HL-60/S4 treated with phorbol 12-myristate 13-acetate at 8.2 ng/mL for 4 days and 3 days (cell line): ENCODE measurements around the gene TBC1D22A.
"Not testable (repeated sequence)": the region's sequence is repeated elsewhere in the genome, so short reads cannot be mapped to it uniquely, and the experiment has no call there.

Source experiments
- in situ Hi-C: fragments of 300-500 bp; cut with MboI; formaldehyde crosslinking; loops from 2 replicates; pipeline ENCODE4 v1.15.0; 2022; ENCODE audit warnings: low sequenced_read_pairs

TBC1D22A gene

DNA sequence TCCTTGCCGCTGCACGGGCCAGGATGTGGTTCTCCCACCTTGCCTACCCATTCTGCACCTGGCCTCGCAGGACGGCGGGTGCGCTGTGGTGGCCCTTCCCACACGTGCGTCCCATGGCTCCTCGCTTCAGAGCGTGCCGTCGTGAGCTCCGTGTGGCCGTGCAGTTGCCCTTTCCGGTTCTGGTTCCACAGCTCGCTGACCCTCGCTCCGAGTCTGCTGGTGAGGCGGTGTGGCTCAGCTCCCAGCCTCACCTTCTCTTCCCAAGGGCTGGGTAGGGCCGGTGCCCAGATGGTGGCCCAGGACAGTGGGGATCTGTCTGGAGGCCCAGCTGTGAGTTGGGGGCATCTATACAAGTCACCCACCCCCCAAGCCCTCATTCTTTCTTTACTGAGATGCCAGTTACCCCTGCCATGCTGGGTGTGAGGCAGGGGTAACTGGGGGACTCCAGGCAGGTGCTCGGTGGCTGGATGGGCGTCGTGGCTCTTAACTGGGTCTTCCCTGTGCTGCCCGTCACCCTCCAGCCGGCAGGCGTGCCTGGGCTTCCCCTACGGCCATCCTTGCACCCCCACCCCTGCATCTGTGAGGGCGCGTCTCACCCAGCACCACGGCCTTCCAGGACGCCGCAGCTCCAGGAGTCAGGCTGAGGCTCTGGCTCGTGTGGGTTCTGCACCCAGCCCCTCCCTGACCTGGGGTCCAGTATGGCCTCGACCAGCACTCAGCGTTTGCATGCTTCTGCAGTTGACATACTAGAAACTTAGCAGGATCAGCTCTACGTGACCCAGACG is 395.2 kb downstream of the TBC1D22A start:
- in situ Hi-C loops = no loop called here

DNA sequence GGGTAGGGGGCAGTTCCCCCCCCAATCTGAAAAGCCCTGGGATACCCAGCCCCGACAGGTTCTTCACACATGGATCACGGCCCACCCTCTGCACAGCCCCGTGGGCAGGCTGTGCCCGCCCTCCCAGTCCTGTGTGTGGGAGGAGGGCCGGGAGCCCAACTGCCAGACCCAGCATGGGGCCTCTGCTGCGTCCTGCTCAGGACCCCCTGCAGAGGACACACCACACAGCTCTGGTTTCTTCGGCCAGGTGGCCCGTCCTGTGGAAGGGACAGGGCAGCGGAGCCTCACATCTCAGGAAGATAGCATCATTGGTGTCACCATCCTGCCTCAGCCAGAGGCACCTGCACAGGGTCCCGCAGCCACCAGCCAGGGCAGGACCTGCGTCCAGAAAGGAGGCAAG is 396.0 kb downstream of the TBC1D22A start:
- in situ Hi-C loops = no loop called here

DNA sequence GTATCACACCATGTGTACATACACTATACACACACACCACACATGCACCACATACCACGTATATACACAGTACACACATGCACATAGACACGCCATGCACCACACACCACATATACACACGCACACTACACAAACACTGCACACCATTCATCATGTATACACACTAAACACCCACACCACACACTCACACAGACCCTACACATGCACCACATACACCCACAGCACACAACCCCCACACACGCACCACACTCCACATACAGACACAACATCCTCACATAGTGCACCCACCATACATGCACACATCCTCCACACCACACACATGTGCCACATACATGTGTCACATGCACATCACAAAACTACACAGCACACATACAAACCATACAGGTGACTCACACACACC is 397.1 kb downstream of the TBC1D22A start:
- in situ Hi-C loops = no loop called here

DNA sequence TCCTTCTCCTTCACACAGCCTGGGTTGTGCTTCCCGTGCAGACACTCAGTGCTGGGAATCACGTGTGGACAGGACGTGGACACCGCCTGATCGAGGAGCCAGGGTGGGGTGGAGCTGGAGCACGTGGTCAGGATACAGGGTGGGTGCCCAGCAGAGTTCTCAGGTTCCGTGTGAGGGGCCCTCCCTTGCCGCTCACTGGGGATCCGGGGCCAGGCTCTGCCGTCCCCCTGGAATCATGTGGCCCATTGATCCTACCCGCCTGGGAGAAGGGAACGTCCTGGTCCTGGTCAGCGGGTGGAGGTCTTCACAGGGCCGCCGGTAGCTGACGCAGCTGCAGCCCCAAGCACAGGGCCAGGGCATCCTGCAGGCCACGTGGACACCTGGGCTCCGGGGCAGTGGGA is 397.7 kb downstream of the TBC1D22A start:
- in situ Hi-C loops = no loop called here

DNA sequence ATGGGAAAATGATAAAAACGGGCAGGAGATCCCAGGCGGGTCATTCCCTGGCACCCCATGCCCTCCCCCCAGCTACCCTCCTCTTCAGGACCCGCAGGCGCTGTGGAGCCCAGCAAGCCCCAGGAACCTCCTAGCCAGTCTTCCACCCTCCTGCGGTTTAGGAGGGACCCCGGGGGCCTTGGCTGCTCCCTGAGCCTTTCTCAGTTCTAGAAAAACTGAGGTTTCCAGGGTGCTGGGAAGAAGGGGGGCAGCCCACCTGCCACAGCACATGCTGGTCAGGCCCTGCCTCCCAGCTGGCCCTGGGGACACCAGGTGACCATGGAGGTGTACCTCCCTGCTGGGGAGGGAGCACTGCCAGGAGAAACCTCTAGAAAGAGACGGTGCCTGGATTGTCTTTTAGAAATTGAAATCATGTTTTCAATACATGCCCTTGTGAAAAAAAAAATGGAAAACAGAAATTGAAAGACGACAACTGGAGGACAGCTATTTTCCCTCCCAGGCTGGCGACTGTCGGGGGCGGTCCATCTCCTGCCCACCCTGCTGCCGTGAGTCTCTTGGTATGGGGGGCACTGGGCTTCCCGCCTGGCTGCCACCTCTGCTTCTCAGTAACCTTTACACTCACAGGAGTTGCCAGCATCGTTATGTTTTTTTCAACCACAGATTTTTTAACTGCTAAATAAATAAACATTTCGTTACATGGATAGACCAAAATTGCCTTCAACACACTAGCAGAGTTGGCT is 398.5 kb downstream of the TBC1D22A start:
- in situ Hi-C loops = no loop called here

DNA sequence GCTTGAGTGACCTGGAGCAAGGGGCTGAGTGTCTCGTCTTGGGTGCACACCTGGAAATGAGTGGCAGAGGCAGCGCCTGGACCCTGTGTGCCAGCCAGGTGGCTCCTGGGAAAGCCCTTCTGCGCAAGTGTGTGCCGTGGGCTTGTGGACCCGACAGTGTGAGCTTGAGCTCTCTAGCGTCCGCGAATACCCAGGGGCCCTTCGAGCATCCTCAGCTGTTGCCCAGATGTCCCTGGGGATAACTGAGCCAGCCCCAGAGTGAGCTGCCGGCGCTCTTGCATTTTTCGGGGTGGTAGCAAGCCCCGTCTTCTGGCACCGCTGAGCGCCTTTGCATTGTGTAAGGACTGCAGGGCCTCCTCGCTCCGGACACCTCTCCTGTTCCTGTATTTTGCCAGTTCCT is 399.2 kb downstream of the TBC1D22A start:
- in situ Hi-C loops = no loop called here

DNA sequence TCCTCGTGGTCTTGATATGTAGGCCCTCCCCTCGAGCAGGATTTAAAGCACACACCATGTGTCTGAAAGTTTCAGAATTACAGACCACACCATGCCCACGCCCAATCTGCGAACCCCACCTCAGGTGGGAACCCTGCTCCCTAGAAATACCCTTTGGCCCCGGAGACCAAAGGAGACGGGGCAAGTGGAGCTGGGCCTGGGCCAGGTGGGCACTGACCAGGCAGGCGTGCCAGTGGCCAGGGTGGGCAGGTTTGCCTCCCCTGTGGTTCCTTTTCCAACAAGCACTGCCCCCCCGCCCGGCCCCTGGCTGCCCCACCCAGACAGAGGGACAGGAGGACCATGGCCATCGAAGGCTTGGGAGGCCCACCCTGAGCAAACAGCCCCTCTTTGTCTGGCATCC is 400.4 kb downstream of the TBC1D22A start:
- in situ Hi-C loops = no loop called here

DNA sequence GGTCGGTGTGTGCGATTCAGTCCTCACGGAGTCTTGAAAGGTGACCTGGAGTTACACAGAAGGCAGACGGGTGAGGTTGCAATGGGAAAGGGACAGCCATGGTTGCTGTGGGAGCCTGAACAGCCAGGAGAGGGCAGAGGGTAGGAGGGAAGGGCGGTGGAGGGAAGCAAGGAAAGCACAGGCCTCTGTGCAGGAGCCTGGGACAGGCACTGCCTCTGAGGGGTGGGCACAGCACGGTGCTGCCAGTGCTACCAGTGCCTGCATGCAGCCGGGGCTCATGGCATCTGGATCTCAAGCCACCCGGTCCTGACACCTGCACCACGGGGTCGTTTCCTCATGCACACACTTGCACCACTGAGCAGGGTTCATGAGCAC is 401.0 kb downstream of the TBC1D22A start:
- in situ Hi-C loops = no loop called here

DNA sequence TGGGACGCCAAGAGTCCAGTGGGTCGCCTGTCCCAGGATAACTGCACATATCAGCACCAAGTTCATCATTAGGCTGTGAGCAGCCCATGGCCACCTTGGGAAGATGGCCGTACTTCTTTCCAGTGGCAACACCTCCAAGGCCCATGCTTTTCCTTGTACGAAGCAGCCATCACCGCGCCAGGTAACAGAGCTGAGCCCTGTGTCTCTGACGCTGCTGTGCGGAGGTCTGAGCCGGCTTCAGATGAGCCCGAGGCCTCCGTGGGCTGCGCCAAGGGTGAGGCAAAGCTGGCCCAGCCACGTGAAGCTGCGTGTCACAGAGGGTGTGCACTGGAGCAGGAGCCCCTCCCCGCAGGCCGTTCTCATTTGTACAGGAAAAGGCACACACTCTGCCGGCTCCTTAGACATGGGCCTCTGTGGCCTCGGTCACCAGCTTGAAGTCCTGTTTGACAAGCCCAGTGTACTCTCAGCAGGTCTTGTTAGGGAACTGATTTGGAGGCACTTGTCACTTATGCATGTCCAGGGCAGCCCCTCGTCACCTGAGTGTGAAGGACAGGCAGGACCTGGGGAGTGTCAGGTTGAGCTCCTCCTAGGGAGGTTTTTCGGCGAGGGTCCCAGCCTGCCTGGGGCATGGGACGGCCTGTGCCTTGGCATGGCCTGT is 401.5 kb downstream of the TBC1D22A start:
- in situ Hi-C loops = no loop called here

DNA sequence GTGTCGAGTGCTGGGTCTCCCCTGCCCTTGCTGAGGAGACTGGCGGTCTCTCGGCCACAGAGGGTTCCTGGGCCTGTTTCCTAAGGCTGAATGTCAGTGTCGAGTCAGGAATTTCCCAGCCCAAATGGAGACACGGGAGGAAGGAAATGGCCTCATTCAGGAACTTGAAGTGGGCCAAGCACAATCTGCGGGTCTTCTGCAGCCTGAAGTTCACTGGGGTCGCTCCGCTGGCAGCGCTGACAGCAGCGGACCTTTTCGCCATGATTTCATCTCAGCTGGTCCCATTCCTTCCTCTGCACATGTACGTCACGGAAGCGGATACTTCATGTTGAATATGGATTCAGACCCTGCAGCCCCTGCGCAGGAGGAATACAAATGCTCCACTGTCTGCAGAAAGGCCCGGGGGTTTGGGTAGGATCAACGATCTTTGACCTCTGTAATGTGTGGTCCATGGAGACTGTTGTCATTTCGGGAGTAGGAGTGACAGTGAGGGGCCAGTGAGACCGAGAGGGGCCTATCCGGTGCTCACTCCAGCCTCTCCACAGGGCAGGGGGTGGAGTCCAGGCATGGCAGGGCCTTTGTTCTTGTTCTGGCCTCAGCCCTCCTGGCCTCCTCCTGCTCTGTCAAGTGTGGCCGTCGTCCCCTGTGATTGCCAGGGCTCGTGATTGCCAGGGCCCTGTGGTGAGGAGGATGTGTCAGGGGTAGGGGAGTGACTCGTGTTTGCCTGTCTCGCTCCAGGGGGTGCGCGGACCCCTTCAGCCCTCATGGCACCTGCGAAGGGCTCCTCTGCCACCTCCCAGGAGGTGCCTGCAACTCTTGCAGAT is 402.3 kb downstream of the TBC1D22A start:
- in situ Hi-C loops = no loop called here

DNA sequence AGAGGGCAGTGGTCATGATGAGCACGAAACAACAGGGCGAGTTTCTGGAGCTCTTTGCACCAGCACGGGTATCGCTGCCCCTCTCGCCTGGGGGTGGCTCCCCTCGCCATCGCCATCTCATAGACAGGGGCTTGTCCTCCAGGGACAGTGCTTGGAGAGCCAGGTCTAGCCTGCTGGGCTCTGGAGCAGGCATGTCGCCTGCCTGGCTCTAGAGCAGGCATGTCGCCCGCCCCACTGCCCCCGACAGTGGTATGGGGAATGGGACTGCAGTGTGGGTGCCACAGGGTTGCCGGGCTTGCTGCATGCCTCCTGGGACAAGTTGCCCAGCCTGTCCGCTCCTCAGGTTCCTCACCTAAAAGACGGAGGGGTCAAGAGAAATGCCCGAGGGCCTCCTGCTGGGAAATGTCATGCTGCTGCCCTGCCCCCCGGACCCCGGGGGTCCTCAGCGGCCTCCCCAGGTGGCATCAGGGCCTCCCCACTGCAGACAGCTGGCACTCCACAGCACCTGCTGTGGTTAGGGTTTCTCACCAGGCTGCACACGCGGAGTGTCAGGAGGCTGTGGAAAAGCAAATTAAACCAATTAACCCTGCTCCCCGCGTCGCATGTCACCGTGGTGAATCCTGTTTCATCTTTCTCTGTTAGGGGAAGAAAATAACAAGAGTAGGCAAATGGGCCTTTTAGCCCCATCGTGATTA is 403.0 kb downstream of the TBC1D22A start:
- in situ Hi-C loops = no loop called here

DNA sequence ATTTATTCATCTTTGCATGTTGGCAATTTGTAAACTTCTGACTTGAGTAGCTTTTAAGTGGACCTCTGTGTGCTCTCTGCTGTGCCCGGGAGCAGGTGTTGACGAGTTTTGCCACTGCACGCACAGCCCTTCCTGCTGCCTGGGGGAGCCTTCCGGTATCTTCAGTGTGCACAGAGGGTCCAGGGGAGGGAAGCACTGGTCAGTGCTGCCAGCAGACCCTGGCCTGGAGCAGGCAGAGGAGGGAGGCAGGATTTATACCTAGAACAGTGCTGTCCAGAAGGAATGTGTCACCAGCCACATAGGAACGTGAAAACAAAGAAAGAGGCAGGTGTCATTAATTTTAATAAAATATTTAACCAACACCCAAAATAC is 403.6 kb downstream of the TBC1D22A start:
- in situ Hi-C loops = no loop called here

DNA sequence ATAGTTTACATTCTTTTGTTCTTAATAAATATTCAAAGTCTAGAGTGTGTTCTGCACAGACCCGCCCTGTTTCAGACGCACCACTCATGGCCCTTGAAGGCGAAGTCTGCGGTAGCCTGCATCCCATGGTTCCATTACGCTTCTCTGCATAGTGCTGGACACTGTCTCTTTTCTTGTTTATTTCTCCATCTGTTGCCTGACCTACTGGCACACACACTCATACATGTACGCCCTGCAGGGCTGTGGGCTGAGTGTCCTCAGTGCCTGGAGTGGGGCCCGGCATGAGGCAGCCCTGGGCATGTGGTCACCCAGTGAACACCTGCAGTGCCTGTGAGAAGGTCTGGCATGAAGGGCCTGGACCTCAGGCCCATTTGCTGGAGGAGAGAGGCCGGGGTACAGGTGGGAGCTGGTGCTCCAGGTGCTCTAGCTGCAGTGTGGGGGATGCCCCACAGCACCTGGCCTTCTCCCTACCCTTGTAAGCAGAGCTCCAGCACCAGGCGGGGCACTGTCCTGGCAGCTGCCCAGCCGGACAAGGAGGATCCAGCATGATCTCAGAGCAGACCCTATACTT is 404.1 kb downstream of the TBC1D22A start:
- in situ Hi-C loops = no loop called here

DNA sequence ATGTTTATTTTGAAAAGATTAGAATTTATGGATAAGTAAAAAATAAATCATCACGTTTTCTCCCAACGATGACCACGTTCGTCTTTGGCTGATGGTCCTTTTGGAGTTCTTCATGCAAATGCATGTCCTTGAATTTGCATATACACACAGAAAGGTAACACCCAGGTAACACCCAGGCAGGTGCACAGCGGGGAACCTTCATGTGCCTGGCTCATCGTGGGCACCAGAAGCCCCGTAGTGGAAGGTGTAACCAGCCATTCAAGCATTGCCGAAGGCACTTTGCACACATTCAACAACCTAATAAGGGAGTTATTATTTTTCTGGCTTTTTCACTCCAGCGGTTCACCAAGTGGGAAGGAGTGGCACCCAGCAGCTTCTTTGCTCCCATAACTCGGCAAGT is 404.6 kb downstream of the TBC1D22A start:
- in situ Hi-C loops = no loop called here

DNA sequence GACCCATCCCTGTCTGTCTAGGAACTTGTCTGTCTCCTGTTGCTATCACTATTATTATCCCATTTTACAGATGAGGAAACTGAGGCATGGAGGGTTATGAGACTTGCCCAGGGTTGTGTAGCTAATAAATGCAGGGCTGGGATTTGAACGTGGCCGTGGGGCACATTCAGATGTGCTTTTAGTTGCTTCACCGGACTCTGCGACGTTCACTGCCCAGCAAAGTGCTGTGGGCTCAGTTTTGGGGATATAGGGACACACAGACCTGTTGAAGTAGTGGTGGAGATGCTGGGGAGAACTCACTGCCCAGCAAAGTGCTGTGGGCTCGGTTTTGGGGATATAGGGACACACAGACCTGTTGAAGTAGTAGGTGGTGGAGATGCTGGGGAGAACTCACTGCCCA is 405.5 kb downstream of the TBC1D22A start:
- in situ Hi-C loops = not testable (repeated sequence)

DNA sequence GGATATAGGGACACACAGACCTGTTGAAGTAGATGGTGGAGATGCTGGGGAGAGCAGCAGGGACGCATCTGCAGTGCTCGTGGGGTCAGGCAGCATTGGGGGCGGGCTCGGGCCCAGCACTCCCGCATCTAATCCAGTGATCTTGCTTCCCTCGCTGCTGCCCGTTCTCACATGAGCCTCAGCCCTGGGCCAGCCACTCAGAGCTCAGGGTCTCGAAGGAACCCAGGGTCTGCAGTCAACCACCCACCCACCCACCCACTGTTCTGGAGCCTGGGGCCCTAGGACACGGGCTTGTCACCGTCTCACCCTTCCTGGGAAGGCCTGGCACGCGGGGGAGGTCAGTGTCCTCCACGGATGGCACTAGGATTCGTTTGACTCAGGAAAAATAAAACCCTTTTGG is 406.0 kb downstream of the TBC1D22A start:
- in situ Hi-C loops = no loop called here

DNA sequence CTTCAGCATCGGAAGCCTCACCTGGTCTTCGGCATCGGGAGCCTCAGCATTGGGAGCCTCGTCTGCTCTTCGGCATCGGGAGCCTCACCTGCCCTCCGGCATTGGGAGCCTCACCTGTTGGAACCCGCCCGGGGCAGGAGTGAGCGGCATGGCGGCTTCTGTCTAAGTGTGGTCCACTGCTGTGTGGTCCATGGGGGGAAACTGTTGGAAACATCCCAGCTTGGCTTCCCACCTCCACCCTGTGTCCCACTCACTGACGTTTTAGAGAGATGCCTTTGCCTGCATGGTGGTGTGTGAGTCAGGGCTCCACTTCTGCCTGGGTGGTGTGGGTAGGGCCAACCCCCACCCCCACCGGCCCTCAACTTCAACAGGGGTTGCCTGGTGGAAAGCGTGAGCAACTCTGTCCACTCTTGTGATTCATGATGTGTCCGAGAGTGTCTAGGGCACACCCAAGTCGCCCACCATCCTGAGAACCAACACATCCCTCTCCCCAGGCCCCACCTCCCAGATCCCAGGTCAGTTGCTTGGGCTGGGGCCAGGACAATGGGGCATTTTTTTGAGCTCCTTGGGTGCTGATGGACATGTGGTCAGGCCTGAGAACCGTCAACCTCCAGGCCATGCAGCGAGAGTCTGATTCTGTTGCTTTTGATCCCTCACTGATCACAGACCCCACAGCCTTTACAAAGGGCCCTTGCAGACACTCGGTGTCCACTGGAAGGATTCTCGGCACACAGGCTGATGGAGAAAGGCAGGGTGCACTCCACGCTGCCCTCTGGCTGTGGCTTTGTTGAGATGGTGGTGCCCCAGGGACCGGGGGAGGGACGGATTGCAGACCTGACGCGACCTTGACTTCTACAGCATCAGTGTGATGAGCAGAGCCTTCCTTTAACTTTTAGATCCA is 406.7 kb downstream of the TBC1D22A start:
- in situ Hi-C loops = no loop called here

DNA sequence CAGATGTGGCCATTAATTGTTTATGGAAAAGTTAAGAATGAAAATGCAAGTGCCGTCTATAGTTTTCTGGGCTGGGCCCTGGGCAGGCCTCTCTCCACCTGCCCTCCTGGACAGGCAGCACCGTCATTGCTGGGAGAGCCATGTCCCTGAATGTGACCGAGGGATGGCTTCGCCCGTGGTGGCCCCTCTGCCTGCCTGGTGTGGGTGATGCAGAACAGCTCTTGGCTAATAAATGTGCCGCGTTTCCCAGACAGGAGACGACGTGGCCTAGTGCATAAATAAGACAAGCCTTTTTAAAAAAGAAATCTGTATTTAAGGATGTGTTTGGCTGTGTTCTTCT is 407.3 kb downstream of the TBC1D22A start:
- in situ Hi-C loops = no loop called here
